Stimulated activated CD4-positive, alpha-beta T cell treated with anti-CD3 and anti-CD28 coated beads, Interleukin-12 subunit alpha, Interleukin-12 subunit beta, amount 100 ng/mL, for 48 hours (primary cell): ENCODE measurements around the gene ADNP2.

Experiments used
- DNase-seq, 3 donors: peaks; one replicate each; pipeline ENCODE4 v3.0.0-alpha.2; 2020; ENCODE audit warnings: low read depth in 2 of 3, low spot score in 1 of 3

Gene ADNP2

GRCh38 chr18:80106482-80107051, 2.5 kb upstream of the ADNP2 start:
- no peak for DNase-seq

DNA sequence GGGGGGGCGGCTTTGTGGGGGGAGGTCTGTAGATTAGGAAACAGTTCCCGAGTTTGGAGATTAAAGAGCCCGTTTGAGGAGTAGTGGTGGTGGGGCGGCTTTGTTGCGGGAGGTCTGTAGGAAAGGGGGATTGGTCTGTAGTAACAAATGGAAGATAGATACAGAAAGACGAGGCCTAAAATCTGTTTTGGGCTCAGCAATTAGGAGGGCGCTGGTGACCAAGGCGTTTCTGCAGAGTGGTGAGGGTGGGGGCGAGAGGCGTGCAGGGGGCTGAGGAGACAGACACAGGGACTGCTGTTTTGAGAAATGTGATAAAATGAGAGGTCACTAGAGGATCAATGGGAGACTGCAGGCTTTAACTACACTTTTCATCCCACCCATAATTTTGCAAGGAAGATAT, 1.6 kb upstream of the ADNP2 start:
- DNase-seq = no peak

- DNase-seq = no peak
These were observed 933 bp upstream of the ADNP2 start for GRCh38 chr18:80108121-80108536.

DNA sequence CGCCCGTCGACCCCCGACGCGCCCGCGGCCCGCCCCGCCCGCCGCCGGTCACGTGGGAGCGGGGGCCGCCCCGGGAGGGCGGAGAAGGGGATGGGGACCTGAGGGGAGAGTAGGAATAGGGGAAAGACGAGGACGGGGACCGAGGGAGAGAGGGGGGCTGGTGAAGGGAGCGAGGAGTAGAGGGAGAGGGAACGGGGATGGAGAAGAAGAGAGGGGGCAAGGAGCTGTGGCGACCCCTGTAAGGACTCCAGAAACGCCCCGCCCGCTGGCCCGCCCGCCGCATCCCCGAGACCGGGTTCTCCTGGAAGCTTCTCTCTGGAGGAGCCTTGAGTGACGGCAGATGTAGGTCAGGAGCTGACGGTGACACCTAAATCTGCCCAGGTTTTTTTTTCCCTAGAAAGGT, 615 bp downstream of the ADNP2 start:
- peak in 1 of 3 donors; percentile 35 for DNase-seq

- DNase-seq = no peak
These were observed 3.7 kb downstream of the ADNP2 start for GRCh38 chr18:80112624-80113248.

GRCh38 chr18:80115035-80115434, 6.0 kb downstream of the ADNP2 start:
- DNase-seq = no peak

DNA sequence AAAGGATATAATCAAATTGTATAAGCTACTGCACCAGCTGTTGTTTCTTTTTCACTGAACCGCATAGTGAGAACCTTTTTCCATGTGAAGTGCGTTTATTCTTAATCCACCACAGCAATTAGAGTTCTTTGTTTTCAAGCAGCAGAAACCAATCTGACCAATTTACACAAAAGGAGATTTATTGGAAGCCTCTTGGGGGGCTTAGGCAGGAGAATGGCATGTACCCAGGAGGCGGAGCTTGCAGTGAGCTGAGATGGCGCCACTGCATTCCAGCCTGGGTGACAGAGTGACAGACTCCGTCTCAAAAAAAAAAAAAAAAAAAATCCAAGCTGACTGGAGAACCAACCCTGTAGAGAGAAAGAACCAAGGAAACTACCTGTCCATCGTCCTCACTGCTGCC, 10.0 kb downstream of the ADNP2 start:
- DNase-seq = no peak

- DNase-seq = no peak
These were observed 11.9 kb downstream of the ADNP2 start for GRCh38 chr18:80120932-80121331.

GRCh38 chr18:80124131-80124530, 15.1 kb downstream of the ADNP2 start:
- no peak for DNase-seq

- DNase-seq = no peak
These were observed 17.7 kb downstream of the ADNP2 start for GRCh38 chr18:80126797-80127196.

DNA sequence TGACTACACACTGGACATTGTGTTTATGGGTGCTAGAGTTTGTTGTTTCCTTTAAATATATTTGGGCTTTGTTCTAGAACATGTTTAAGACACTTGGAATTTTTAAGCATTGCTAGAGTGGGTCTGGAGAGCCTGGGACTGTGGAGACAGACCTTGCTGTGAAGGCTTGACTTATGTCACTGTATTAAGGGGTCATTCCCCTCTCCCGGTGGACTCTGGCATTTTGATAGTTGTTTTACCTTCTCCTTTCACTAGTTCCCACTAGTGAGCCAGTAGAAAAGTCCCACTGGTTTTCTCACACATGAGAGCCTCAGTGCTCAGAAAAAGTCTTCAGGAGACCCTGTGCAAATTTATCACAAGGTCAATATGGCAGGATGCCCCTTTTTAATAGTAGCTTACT, 18.6 kb downstream of the ADNP2 start:
- DNase-seq = no peak

DNA sequence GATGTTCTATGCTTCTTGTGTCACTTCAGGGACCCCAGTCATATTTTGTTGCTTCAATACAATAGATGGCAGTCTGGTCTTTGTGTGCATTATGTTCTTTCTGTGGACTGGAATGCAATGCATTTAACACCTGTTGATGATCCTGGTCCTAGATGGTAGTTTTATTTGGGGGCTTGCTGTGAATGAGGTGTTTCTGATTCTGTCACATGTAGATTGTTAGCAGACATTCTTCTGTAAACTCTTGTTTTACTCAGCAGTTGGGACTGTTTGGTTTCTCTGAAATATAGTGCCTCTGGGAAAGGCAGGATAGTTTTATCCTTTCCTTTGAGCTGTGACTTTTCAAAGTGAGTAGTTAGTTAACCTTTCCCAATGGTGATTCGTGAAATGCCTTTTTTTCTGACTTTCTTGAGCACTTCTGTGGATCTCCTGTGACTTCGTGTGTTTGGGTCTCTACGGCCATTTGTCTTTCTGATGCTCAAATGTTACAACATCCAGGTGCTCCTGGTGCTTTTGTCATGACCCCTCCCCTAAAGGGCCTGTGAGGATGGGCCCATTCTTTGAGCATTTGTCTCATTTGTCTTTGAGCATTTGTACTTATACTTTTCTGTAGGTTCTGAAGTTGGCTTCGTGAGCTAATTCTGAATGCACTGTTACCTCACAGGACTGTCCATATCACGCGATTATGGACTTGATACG, 20.8 kb downstream of the ADNP2 start:
- DNase-seq = no peak

GRCh38 chr18:80130555-80130954, 21.5 kb downstream of the ADNP2 start:
- no peak for DNase-seq

DNA sequence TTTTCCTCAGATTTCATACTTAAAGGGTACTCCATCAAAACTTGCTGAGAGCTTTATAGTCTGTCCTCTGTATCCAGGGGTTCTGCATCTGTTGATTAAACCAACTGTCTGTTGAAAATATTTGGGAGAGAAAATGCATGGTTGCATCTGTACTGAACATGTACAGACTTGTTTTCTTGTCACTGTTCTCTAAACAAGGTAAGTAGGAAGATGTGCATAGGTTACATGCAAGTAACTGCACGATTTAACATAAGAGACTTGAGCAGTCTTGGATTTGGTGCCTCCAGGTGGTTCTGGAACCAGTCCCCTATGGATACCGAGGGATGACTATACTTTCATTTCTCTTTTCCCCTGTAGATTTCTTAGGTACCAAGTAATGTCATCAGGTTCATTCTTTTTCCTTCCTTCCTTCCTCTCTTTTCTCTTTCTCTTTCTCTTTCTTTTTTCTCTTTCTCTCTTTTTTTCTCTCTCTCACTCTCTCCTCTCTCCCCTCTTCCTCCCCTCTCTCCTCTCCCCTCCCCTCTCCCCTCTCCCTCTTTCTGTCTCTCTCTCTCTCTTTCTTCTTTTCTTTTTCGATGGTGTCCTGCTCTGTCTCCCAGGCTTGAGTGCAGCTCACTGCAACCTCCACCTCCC, 23.2 kb downstream of the ADNP2 start:
- no peak for DNase-seq

GRCh38 chr18:80133124-80133523, 24.1 kb downstream of the ADNP2 start:
- no peak for DNase-seq

DNA sequence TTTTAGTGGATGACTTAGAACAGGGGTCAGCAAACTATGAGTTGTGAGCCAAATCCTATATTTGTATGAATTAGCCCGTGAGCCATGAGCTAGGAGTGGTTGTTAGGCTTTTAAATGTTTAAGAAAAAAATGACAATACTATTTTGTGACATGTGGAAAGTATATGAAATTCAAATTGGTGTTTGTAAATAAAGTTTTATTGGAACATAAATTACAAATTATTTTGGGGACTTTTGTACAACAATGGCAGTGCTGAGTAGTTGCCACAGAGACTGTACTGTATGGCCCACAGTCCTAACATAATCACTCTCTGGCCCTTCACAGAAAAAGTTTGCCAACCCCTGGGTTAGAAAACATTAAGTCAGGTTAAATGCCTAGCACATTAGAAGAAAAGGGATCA, 26.1 kb downstream of the ADNP2 start:
- DNase-seq = no peak

- DNase-seq = no peak
These were observed 27.6 kb downstream of the ADNP2 start for GRCh38 chr18:80136679-80137078.

DNA sequence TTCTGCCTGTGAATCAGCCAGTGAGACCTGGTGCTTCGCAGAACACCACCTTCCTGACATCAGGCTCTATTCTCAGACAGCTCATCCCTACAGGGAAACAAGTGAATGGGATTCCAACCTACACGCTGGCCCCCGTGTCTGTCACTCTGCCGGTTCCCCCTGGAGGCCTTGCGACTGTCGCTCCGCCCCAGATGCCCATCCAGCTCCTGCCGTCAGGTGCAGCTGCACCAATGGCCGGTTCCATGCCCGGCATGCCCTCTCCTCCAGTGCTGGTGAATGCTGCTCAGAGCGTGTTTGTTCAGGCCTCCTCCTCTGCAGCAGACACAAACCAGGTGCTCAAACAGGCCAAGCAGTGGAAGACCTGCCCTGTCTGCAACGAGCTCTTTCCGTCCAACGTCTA, 28.1 kb downstream of the ADNP2 start:
- no peak for DNase-seq

- DNase-seq = no peak
These were observed 28.9 kb downstream of the ADNP2 start for GRCh38 chr18:80137976-80138375.

GRCh38 chr18:80140455-80140985, 31.5 kb downstream of the ADNP2 start:
- no peak for DNase-seq

DNA sequence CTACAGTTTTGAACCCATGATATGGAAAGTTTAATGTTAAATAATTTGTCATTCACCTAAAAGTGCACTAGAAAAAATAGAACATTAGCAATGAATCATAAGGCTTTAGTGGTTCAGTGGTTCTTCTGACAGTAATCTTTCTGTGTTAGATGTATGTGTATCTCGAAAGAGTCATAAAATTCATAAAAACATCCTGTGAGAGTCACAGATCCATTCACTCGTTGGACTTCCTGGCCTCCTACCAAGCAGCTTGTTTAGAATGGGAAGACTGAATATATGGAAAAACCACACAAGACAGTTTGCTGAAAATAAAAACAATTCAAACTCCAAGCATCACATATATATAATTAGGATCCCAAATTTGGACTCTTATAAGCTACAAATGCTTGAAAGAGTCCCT, 34.8 kb downstream of the ADNP2 start:
- DNase-seq = no peak

DNA sequence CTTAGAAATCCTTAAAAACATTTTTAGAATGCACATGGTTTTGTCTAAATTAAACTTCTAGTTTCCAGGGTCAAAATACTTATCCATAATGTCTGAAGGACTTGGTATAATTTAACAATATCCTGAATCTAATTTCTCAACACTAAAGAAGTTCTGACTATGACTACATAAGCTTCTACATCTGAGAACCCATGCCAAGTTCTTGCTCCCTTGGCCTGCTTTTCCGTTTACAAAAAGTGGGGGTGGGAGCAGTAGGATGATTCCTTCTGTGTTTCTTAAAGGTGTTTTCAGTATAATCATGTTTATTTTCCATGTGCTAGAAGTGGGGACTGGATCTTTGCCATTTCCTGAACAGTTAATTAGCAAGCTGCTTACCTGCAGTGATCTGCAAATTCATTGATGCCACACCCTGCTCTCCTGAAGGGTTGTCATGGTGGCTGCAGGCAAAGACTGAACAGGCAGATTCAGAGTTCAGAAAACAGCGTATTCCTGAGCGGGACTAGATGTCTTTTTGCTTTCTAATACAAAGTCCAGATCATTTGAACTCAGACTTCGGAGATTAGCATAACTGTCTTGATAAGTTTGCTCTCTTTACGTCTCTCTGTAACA, 36.2 kb downstream of the ADNP2 start:
- no peak for DNase-seq
